Astrocyte of the cerebellum (primary cell): ENCODE results near the gene NPAS1.

ENCODE experiments used
- DNase-seq: peaks from one replicate; pipeline ENCODE4 v3.0.0-alpha.2; 2011; ENCODE audit warnings: low read depth
- H3K4me3 ChIP-seq: 2 replicates; pipeline ENCODE4 v1.5.1; 2011; ENCODE audit warnings: mild to moderate bottlenecking, low read depth, low read length, moderate library complexity
- CTCF ChIP-seq: IDR thresholded peaks from 2 replicates; pipeline ENCODE4 v1.5.1; 2012; ENCODE audit warnings: low read length, low read depth, moderate library complexity, mild to moderate bottlenecking; ENCODE audit errors: missing control alignments
- in situ Hi-C: cut with HindIII; loops from 2 replicates; pipeline ENCODE4 v1.10.0; 2017; ENCODE audit warnings: low sequenced_read_pairs

NPAS1 gene

GRCh38 chr19:46976845-46977320, 42.8 kb upstream of the NPAS1 start:
- in situ Hi-C loops, result no loop called here
- no peak overlapping the region for H3K4me3 ChIP-seq
- no peak for DNase-seq
- no peak for TF ChIP-seq CTCF

GRCh38 chr19:46977548-46977947, 42.1 kb upstream of the NPAS1 start:
- in situ Hi-C loops, result no loop called here

GRCh38 chr19:46978171-46978869, 41.3 kb upstream of the NPAS1 start:
- no peak for DNase-seq
- H3K4me3 ChIP-seq, result no peak overlapping the region
- in situ Hi-C loops, result no loop called here
- no peak for TF ChIP-seq CTCF

More at GRCh38 chr19:46977548-46977947, 42.1 kb upstream of the NPAS1 start:
- DNase-seq, result no peak
- no peak for TF ChIP-seq CTCF
- no peak overlapping the region for H3K4me3 ChIP-seq

DNA sequence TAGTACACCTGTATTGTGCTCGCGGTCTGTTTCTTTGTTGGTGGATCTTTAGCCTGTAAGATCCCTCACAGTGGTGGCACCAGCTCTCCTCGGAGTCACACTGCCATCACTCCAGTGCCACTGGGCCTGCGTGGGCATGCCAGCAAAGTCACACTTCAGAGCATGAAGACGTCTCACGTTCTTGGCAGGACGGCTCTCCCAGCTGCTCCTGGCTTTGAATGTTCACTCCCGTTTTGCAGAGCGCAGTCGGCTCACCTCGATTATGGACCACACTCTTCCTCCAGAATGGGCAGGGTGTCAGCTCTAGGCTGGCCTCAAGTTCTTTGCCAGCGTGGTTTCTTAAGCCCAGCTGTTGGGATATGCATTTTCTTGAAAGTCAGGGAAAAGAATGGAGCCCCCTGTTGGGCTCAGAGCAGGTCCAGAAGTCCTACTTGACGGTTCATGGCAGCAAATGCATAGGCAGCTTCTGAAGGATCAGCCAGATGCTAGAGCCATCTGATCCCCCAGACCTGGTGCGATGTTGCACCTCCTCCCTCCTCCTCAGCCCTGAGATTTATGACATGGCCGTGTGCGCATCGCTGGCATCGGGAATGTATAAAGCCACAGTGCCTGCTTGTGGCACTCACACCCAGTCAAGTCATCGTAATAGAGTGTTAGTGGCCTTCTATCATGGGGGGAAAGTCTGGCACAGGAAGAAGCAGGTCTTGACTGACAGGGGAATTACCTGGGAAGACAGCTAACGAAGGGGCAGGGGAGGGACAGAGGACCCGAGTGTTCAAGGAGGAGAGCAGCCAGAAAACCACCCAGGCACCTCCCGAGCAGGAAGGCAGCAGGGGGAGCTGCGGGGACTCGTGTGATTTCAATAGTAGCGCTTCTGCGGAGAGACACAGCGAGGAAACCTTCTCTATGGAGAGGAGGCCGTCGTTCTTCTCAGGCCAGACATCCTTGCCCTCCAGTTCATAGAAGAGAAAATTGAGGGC, 40.2 kb upstream of the NPAS1 start:
- no peak for DNase-seq
- in situ Hi-C loops, result no loop called here
- H3K4me3 ChIP-seq, result no peak overlapping the region
- no peak for TF ChIP-seq CTCF

DNA sequence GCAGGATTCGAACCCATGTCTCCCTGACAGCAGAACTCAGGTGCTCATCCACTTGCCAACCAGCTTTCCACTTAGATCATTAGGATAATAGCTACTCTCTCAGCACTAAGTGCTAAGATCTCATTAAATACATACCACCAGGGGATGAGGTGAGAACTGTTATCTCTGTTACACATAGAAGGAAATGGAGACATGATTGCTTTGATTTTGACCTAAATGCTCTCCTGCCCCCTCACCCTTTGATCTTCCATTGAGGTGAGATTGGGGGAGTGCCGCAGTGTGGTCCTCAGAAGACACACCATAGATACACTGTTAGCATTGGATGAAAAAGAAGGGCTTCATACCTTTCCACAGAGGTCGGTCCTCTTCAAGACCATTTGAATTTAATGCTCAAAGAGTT, 38.9 kb upstream of the NPAS1 start:
- no peak for DNase-seq
- H3K4me3 ChIP-seq, result no peak overlapping the region
- in situ Hi-C loops, result no loop called here
- TF ChIP-seq CTCF, result no peak

- TF ChIP-seq CTCF, result no peak
- in situ Hi-C loops, result no loop called here
- DNase-seq, result no peak
- no peak overlapping the region for H3K4me3 ChIP-seq
These were observed 38.2 kb upstream of the NPAS1 start for GRCh38 chr19:46981286-46981945.
